NT2/D1 (cell line): Measurements from ENCODE around the gene FCSK.

Source experiments
- SUZ12 ChIP-seq: IDR thresholded peaks from 2 replicates; pipeline ENCODE4 v1.6.1; 2011; ENCODE audit not compliant: insufficient read length, insufficient read depth; ENCODE audit errors: extremely low read depth
- ZNF274 ChIP-seq: IDR thresholded peaks from 2 replicates; pipeline ENCODE4 v1.6.1; 2011; ENCODE audit warnings: mild to moderate bottlenecking, low read depth, low read length

GRCh38 chr16:70529051-70529777, 74.8 kb downstream of the FCSK start:
- TF ChIP-seq ZNF274: no peak
- TF ChIP-seq SUZ12: no peak
